ENCODE data around the gene SREBF1.
A peak's percentile ranks its signal among the peaks of the same experiment; 100 is the strongest.

DNA sequence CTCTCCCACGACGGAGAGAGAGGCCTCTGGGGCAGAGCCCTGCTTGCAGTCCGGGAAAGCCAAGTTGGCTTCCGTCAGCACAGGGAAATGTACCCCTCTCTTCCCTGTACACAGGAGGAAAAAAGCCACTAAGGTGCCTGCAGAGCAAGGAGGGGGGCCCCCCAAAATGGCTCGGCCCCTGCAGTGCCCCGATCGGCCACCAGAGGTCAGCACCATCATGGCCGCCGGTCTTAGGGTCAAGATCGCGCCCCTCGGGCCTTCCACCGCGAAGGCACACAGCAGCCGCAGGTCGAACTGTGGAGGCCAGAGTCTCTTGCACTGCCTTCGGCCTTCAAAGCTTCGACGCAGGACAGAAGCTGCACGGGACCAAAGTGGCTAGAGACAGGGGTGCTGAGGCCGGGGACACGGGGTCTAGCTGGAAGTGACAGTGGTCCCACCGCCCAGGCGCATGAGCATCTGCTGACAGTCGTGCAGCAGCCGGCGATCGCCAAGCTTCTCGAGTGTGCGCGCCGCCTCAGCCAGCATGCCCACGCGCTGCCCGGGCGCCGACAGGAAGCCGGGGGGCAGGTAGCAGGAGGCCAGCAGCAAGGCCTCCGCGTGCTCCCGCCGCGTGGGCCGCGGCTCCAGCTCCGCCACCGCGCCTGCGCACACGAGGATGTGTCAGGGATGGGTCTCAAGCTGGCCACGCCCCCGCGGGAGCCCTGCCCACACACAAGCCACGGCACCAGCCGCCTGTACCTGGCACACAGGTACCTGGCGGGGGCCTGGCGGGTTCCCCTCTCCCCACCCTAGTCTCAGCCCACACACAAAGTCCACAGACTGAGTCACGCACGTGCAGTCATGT lies 24.4 kb downstream of the SREBF1 start:
- TF ChIP-seq, protein P1, sequence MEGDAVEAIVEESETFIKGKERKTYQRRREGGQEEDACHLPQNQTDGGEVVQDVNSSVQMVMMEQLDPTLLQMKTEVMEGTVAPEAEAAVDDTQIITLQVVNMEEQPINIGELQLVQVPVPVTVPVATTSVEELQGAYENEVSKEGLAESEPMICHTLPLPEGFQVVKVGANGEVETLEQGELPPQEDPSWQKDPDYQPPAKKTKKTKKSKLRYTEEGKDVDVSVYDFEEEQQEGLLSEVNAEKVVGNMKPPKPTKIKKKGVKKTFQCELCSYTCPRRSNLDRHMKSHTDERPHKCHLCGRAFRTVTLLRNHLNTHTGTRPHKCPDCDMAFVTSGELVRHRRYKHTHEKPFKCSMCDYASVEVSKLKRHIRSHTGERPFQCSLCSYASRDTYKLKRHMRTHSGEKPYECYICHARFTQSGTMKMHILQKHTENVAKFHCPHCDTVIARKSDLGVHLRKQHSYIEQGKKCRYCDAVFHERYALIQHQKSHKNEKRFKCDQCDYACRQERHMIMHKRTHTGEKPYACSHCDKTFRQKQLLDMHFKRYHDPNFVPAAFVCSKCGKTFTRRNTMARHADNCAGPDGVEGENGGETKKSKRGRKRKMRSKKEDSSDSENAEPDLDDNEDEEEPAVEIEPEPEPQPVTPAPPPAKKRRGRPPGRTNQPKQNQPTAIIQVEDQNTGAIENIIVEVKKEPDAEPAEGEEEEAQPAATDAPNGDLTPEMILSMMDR (conservative IDR thresholded peaks at IDR 0.05; ENCODE audit: low read length): peak; percentile 99
- TF ChIP-seq EZH2phosphoT487 (IDR thresholded peaks at IDR 0.05; ENCODE audit: borderline replicate concordance): no peak
